GM19452 (cell line): Measurements from ENCODE around the gene HMG20A.

ENCODE experiments used
- ATAC-seq: cut with Tn5 transposase; IDR thresholded peaks from one replicate; pipeline ENCODE4 v1.9.1; 2021; ENCODE audit not compliant: unreplicated experiment

The HMG20A gene

DNA sequence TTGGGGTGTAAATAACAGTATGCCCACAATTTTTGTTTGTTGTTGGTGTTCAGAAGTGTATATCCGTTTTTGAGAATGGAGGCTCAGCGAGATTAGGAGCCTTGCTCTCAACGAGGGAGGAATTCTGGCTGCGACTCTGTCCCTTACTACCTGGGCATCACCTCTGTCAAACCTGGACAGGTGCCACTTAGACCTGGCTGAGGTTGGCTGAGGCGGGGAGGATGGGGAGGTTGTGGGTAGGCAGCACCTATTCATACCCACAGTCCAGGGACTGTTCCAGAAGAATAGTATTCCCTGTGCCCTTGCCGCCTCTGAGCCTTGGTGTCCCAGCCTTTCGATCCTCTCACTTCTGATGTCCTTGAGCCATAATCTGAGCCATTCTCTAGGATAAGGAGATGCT is 112.2 kb downstream of the HMG20A start:
- no peak for ATAC-seq

DNA sequence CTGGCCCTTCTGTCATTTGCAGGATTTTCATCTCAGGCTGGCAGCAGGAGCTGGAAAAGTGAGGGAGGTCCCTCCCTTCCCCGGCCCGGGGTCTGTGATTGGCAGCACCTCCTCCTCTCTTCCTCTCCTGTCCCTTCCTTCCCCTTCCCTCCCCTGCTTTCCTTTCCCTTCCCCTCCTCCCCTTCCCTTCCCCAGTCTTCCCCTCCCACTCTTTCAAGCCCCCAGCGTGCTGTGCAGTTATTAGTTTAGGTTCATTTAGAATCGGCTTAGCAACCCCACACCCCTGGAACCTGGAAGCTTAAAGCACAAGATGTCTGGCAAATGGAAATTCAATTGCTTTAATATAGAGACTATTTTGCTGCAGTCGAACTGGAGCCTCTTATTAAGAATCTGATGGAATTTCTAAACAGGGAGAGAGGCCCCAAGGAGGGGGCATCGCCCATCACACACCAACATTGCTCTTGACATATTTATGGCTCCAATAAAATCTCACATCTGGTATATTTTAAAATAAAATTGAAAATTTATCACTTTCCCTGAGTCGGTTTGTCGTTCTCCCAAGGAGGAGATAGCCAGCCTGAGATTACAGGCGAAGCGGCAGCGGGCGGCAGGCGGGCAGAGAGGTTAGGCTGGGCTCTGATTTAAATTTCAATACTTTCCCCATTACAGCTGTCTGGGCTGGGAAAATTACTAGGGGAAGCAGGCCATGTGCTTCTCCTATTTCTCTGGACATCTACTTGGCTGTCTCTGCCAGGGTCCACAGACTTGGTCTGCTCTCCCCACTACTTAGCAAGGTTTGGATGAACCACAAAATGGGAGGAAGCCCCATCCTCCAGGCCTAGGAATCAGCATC is 113.1 kb downstream of the HMG20A start:
- no peak for ATAC-seq
